HepG2 (cell line): ENCODE data around the gene CLP1. TPM values are rescaled to one million over a fixed set of nuclear protein-coding genes. Genes with fewer than 3 reads are reported as not detected.

Experiments
- ETV6 ChIP-seq: sonication (generic); formaldehyde crosslinking; conservative IDR thresholded peaks from 2 replicates; pipeline ENCODE4 v1.4.0; 2020; ENCODE audit warnings: missing genetic modification reagents
- HIVEP1 ChIP-seq: sonication (generic); formaldehyde crosslinking; IDR thresholded peaks from 2 replicates; pipeline ENCODE4 v1.4.0; 2020; ENCODE audit warnings: mild to moderate bottlenecking, missing genetic modification reagents
- IRF2 ChIP-seq: IDR thresholded peaks from 2 replicates; pipeline ENCODE4 v1.6.1; 2018; ENCODE audit warnings: missing genetic modification reagents, missing compliant biosample characterization
- LCORL ChIP-seq, 2 experiments: fragments of 450-650 bp in 1 of 2; sonication (generic) in 1 of 2; formaldehyde crosslinking in 1 of 2; IDR thresholded peaks; 2 replicates each; pipeline versions ENCODE4 v1.5.0 to v1.6.1; 2017 to 2020; ENCODE audit warnings: antibody characterized with exemption in 1 of 2, missing genetic modification reagents in 1 of 2
- REXO4 ChIP-seq: sonication (generic); formaldehyde crosslinking; IDR thresholded peaks from 2 replicates; pipeline ENCODE4 v1.8.0; 2022; ENCODE audit warnings: missing genetic modification reagents, mild to moderate bottlenecking, borderline replicate concordance
- RNF2 ChIP-seq: fragments of 450-650 bp; conservative IDR thresholded peaks from 2 replicates; pipeline ENCODE4 v1.6.1; 2016; ENCODE audit warnings: low read depth
- SRSF9 ChIP-seq: fragments of 200-400 bp; formaldehyde crosslinking; IDR thresholded peaks from 2 replicates; pipeline ENCODE4 v1.6.1; 2018; ENCODE audit warnings: borderline replicate concordance, mild to moderate bottlenecking, low read depth, low read length; ENCODE audit not compliant: insufficient read depth, poor library complexity, severe bottlenecking
- STAT5B ChIP-seq: sonication (generic); formaldehyde crosslinking; IDR thresholded peaks from 2 replicates; pipeline ENCODE4 v1.4.0; 2020; ENCODE audit warnings: missing genetic modification reagents
- ZFP82 ChIP-seq: sonication (generic); formaldehyde crosslinking; IDR thresholded peaks from 2 replicates; pipeline ENCODE4 v1.5.1; 2020; ENCODE audit warnings: mild to moderate bottlenecking, missing genetic modification reagents, borderline replicate concordance
- ZNF20 ChIP-seq: sonication (generic); formaldehyde crosslinking; IDR thresholded peaks from 2 replicates; pipeline ENCODE4 v1.4.0; 2020; ENCODE audit warnings: mild to moderate bottlenecking, moderate library complexity, missing genetic modification reagents
- ZNF253 ChIP-seq: sonication (generic); formaldehyde crosslinking; IDR thresholded peaks from 2 replicates; pipeline ENCODE4 v1.8.0; 2022; ENCODE audit warnings: mild to moderate bottlenecking, missing genetic modification reagents, borderline replicate concordance
- ZNF367 ChIP-seq: sonication (generic); formaldehyde crosslinking; IDR thresholded peaks from 2 replicates; pipeline ENCODE4 v1.4.0; 2020; ENCODE audit warnings: missing genetic modification reagents, borderline replicate concordance
- ZNF501 ChIP-seq: sonication (generic); formaldehyde crosslinking; IDR thresholded peaks from 2 replicates; pipeline ENCODE4 v1.5.1; 2020; ENCODE audit warnings: mild to moderate bottlenecking, moderate library complexity, missing genetic modification reagents
- ZNF556 ChIP-seq: sonication (generic); formaldehyde crosslinking; IDR thresholded peaks from 2 replicates; pipeline ENCODE4 v1.4.0; 2020; ENCODE audit warnings: mild to moderate bottlenecking, missing genetic modification reagents, borderline replicate concordance
- ZNF569 ChIP-seq: sonication (generic); formaldehyde crosslinking; IDR thresholded peaks from 2 replicates; pipeline ENCODE4 v1.5.0; 2020; ENCODE audit warnings: mild to moderate bottlenecking, missing genetic modification reagents, moderate library complexity, borderline replicate concordance
- polyA plus RNA-seq, 8 experiments: library from polyadenylated mRNA; depleted of rRNA in 3 of 8; stranded (reverse) in 7 of 8; unstranded in 1 of 8; fragments of >200 nt; fragmentation: Illumina TruSeq in 4 of 8; extraction: Trizol in 4 of 8; gene quantifications; 2 replicates each; pipeline versions ENCODE4 v1.2.1 to v1.2.3, GENCODE V29; 2011 to 2016; ENCODE audit warnings: low read depth in 4 of 8, missing spikeins in 1 of 8, mixed read lengths in 1 of 8; ENCODE audit not compliant: insufficient read depth in 1 of 8
- total RNA-seq, 5 experiments: library from RNA; depleted of rRNA; stranded (reverse); fragments of >200 nt; fragmentation: Illumina TruSeq; extraction: Trizol; gene quantifications; 2 replicates each; pipeline ENCODE4 v1.2.3, GENCODE V29; 2016; ENCODE audit warnings: low read depth in 1 of 5
- TF ChIP-seq, protein P1 (sequence below): sonication (generic); formaldehyde crosslinking; IDR thresholded peaks from 2 replicates; pipeline ENCODE4 v1.5.1; 2020; ENCODE audit warnings: missing genetic modification reagents, mild to moderate bottlenecking, borderline replicate concordance
- TF ChIP-seq, protein P2 (sequence below): sonication (generic); formaldehyde crosslinking; IDR thresholded peaks from 2 replicates; pipeline ENCODE4 v1.8.0; 2022; ENCODE audit warnings: mild to moderate bottlenecking, missing genetic modification reagents; ENCODE audit not compliant: insufficient replicate concordance
- TF ChIP-seq, protein P3 (sequence below): sonication (generic); formaldehyde crosslinking; IDR thresholded peaks from 2 replicates; pipeline ENCODE4 v1.4.0; 2020; ENCODE audit warnings: missing genetic modification reagents, borderline replicate concordance
- TF ChIP-seq, protein P4 (sequence below): IDR thresholded peaks from 2 replicates; pipeline ENCODE4 v1.6.1; 2012; ENCODE audit warnings: inconsistent platforms

Gene CLP1
- total and polyA plus RNA-seq, 2 of the 13 experiments (the other 11 are each of a cell fraction or from before 2014, with no cell fraction given) = 14.6 to 24.8 TPM

DNA sequence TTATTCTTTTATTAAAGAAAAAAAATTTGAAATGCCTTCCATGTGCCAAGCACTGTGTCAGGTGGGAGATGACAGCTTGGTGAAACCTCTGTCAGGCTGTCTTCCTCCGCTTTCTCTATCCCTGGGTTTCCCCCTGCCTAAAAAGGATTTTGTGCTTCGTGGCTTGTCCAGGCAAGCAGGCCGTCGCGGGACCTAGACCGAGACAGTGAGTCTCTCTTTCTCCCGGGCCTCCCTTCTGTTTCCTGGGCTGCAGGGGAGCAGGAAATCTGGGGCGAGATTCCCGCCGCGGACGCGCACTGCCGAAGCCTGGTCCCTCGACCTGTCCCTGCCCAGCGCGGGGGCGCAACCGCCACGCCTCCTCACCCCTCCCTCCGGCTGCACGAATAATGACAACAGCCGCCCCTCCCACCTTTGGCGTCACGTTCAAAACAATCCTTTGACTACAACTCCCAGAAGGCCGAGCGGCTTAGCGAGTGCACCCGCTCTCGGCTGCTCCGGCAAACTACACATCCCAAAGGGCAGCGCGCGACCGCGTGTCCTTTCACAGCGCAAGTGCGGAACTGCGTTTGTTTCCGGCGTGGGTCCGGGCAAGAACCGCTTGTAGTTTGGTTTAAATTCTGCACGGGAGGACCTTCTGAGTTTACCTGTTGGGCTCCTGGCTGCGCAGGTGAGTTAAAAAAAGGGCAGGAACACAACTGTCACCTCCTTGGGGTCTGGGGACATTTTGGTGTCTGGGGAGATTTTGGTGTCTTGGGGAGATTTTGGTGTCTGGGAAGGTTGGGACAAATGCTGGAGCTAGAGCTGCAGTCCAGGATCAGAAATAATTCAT is at the start of gene CLP1 (continued):
- TF ChIP-seq HIVEP1 (0 out of 2 replicates have a peak, but pooled peaks have one; percentile 62), IRF2 (CRISPR knock-in tag) (peak; percentile 98), ZNF367 (CRISPR knock-in tag) (no peak), ZNF569 (CRISPR knock-in tag) (no peak; the same call in 1 of the 2 replicates), STAT5B (CRISPR knock-in tag) (no peak), ZFP82 (CRISPR knock-in tag) (no peak), LCORL (IDR thresholded peaks at IDR 0.05) (no peak), LCORL (CRISPR knock-in tag; IDR thresholded peaks at IDR 0.05) (peak; percentile 77; the same call in 1 of the 2 replicates), RNF2 (no peak), SRSF9 (no peak), ETV6 (CRISPR knock-in tag) (0 out of 2 replicates have a peak, but pooled peaks have one; percentile 20), ZNF253 (CRISPR knock-in tag) (no peak), ZNF20 (no peak), ZNF556 (peak; percentile 62), REXO4 (CRISPR knock-in tag) (no peak), ZNF501 (CRISPR knock-in tag) (peak; percentile 95)
- TF ChIP-seq, protein P1, sequence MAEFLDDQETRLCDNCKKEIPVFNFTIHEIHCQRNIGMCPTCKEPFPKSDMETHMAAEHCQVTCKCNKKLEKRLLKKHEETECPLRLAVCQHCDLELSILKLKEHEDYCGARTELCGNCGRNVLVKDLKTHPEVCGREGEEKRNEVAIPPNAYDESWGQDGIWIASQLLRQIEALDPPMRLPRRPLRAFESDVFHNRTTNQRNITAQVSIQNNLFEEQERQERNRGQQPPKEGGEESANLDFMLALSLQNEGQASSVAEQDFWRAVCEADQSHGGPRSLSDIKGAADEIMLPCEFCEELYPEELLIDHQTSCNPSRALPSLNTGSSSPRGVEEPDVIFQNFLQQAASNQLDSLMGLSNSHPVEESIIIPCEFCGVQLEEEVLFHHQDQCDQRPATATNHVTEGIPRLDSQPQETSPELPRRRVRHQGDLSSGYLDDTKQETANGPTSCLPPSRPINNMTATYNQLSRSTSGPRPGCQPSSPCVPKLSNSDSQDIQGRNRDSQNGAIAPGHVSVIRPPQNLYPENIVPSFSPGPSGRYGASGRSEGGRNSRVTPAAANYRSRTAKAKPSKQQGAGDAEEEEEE (CRISPR knock-in tag) = no peak; the same call in 1 of the 2 replicates
- TF ChIP-seq, protein P2, sequence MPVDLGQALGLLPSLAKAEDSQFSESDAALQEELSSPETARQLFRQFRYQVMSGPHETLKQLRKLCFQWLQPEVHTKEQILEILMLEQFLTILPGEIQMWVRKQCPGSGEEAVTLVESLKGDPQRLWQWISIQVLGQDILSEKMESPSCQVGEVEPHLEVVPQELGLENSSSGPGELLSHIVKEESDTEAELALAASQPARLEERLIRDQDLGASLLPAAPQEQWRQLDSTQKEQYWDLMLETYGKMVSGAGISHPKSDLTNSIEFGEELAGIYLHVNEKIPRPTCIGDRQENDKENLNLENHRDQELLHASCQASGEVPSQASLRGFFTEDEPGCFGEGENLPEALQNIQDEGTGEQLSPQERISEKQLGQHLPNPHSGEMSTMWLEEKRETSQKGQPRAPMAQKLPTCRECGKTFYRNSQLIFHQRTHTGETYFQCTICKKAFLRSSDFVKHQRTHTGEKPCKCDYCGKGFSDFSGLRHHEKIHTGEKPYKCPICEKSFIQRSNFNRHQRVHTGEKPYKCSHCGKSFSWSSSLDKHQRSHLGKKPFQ (CRISPR knock-in tag) = no peak
- TF ChIP-seq, protein P3, sequence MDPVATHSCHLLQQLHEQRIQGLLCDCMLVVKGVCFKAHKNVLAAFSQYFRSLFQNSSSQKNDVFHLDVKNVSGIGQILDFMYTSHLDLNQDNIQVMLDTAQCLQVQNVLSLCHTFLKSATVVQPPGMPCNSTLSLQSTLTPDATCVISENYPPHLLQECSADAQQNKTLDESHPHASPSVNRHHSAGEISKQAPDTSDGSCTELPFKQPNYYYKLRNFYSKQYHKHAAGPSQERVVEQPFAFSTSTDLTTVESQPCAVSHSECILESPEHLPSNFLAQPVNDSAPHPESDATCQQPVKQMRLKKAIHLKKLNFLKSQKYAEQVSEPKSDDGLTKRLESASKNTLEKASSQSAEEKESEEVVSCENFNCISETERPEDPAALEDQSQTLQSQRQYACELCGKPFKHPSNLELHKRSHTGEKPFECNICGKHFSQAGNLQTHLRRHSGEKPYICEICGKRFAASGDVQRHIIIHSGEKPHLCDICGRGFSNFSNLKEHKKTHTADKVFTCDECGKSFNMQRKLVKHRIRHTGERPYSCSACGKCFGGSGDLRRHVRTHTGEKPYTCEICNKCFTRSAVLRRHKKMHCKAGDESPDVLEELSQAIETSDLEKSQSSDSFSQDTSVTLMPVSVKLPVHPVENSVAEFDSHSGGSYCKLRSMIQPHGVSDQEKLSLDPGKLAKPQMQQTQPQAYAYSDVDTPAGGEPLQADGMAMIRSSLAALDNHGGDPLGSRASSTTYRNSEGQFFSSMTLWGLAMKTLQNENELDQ (CRISPR knock-in tag) = no peak
- TF ChIP-seq, protein P4, sequence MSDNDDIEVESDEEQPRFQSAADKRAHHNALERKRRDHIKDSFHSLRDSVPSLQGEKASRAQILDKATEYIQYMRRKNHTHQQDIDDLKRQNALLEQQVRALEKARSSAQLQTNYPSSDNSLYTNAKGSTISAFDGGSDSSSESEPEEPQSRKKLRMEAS = peak; percentile 92
